Measurements from ENCODE around the gene PPP2R1B.
"Not testable (repeated sequence)": the region's sequence is repeated elsewhere in the genome, so short reads cannot be mapped to it uniquely, and the experiment has no call there.

The PPP2R1B gene

DNA sequence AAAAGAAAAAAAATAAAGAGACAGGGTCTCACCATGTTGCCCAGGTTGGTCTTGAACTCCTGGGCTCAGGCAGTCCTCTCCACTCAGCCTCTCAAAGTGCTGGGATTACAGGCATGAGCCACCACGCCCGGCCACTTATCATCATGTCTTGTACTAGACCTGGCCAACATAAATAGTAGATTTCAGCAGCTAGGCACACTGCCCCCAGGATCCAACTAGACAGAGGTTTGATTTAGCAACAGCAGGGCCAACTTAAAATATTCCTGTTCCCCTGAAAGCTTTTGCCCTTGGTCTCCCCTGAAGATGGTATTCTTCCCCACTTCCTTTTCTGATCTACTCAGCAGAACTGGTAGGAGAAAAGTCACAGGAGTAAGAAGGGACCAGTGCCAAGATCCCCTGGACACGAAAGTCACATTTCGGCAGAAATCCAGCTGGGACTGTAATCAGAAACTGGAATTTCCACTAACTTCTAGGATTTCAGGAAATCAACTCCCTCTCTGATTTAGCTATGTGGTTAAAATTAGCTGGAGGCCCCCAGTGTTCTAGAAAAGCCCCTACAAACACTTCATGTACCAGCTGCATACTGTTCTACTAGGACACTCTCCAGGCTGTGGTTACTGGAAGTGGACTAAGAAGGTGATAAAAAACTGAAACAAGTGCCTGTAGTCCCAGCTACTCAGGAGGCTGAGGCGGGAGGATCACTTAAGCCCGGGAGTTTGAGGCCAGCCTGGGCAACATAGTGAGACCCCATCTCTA, 8.9 kb upstream of the PPP2R1B start:
- peak; percentile 78 for DNase-seq (ENCODE audit: low spot score)
- Histone ChIP-seq H3K4me3 (no peak overlapping the region), H3K27ac (peak overlapping the region; percentile 57 to 79)
- no peak for TF ChIP-seq CTCF (IDR thresholded peaks at IDR 0.05)

GRCh38 chr11:111772535-111772934, 6.3 kb upstream of the PPP2R1B start:
- DNase-seq (ENCODE audit: low spot score) = no peak
- Histone ChIP-seq H3K4me3 (no peak overlapping the region), H3K27ac (no peak overlapping the region)
- TF ChIP-seq CTCF (IDR thresholded peaks at IDR 0.05) = no peak

- DNase-seq (ENCODE audit: low spot score); H3K27ac ChIP-seq; H3K4me3 ChIP-seq: not testable (repeated sequence)
These were observed 5.0 kb upstream of the PPP2R1B start for GRCh38 chr11:111771205-111771604.

GRCh38 chr11:111770581-111771134, 4.5 kb upstream of the PPP2R1B start:
- no peak for DNase-seq (ENCODE audit: low spot score)
- no peak for TF ChIP-seq CTCF (IDR thresholded peaks at IDR 0.05)
- Histone ChIP-seq H3K4me3 (no peak overlapping the region), H3K27ac (no peak overlapping the region)

GRCh38 chr11:111766834-111767142, 599 bp upstream of the PPP2R1B start:
- H3K27ac ChIP-seq = peak overlapping the region; percentile 92 to 95
- TF ChIP-seq CTCF (IDR thresholded peaks at IDR 0.05) = no peak
- DNase-seq (ENCODE audit: low spot score) = no peak
- peak overlapping the region; percentile 93 for H3K4me3 ChIP-seq

GRCh38 chr11:111765320-111765983, 737 bp downstream of the PPP2R1B start:
- Histone ChIP-seq H3K27ac (peak overlapping the region; percentile 92 to 95), H3K4me3 (peak overlapping the region; percentile 93)
- TF ChIP-seq CTCF (IDR thresholded peaks at IDR 0.05) = no peak
- DNase-seq (ENCODE audit: low spot score) = no peak

- H3K27ac ChIP-seq = no peak overlapping the region
- TF ChIP-seq CTCF (IDR thresholded peaks at IDR 0.05) = no peak
- peak overlapping the region; percentile 93 for H3K4me3 ChIP-seq
- DNase-seq (ENCODE audit: low spot score) = no peak
These were observed 1.6 kb downstream of the PPP2R1B start for GRCh38 chr11:111764621-111765020.

Measured in coronary artery (tissue), 2 donors.